HG03558 (cell line): Measurements from ENCODE around the gene ZNF804A.

ENCODE experiments used
- ATAC-seq: cut with Tn5 transposase; IDR thresholded peaks from one replicate; pipeline ENCODE4 v1.9.1; 2021; ENCODE audit warnings: moderate number of reproducible peaks; ENCODE audit not compliant: unreplicated experiment; ENCODE audit errors: extremely low read depth

Gene ZNF804A

GRCh38 chr2:184602734-184603133 lies 4.4 kb downstream of the ZNF804A start:
- no peak for ATAC-seq

GRCh38 chr2:184610891-184611290 lies 12.6 kb downstream of the ZNF804A start:
- no peak for ATAC-seq

DNA sequence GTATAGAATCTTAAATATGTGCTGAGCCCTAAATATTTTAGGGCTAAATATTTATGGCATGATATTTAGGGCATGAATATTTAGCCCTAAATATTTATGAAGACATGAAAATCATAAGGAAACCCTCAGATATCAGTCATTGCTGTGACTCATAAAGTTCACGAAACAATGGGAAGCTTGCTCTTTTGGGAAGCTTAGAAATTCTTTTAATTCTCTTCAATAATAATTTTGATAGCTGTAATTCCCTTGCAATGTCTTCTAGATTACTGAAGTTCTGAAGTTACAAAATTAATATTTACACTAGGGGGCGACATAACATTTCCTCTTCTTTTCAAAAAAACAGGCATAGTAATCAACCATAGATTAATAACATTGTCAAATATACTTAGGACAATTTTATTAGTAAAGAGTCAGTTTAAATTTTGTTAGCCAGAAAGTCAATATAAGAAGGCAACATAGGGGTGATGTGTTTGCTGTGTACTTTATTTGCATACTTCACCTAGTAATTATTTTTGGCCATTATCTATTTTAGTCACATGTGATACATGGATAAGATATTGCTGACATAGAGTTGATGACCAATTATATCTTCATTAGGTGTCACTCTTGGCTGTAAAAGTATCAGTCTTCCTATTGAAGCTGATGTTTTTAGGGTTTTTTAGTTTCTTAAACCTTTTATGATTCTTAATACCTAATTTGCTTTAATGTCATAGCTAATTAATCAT lies 13.2 kb downstream of the ZNF804A start:
- no peak for ATAC-seq

GRCh38 chr2:184620367-184620766 lies 22.0 kb downstream of the ZNF804A start:
- ATAC-seq: no peak

DNA sequence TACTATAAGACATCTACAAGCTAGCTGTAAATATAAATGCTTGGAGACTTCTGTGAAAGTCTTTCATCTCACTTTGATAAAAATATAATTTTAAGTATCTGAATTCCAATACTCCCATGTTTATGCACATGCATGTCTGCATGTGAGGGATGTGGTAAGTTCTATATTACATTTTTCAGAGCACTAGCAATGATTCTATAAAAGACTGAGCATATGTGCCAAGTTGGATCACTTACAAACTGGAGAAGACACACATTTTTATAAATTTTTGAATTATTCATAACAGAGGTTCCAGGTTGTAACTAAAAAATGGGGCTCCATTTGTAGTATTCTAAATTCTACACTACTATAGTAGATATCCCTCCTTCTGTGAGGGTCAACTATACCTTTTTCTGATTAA lies 26.0 kb downstream of the ZNF804A start:
- no peak for ATAC-seq

GRCh38 chr2:184628051-184628450 lies 29.7 kb downstream of the ZNF804A start:
- ATAC-seq: no peak

DNA sequence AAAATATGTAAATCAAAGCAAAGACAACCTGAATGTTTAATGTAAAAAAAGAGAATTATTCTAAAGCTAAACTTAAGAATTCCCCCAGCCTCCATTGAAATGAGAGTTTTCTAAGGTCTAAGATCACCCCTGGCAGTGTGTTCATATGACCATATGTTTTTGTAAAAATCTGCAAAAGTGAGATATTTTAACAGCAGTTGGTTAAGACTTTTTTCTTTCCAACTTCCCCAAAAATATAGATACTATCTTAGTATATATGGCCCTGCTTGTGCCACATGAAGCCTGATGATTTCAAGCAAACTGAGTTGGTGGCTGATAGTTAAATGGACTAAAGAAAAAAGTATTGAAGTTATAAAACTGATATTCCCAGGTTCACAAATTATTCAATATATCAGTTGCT lies 35.4 kb downstream of the ZNF804A start:
- ATAC-seq: no peak

GRCh38 chr2:184637781-184638180 lies 39.5 kb downstream of the ZNF804A start:
- ATAC-seq: no peak

GRCh38 chr2:184644685-184645084 lies 46.4 kb downstream of the ZNF804A start:
- ATAC-seq: no peak

- ATAC-seq: no peak
These were observed 47.8 kb downstream of the ZNF804A start for GRCh38 chr2:184646177-184646576.

DNA sequence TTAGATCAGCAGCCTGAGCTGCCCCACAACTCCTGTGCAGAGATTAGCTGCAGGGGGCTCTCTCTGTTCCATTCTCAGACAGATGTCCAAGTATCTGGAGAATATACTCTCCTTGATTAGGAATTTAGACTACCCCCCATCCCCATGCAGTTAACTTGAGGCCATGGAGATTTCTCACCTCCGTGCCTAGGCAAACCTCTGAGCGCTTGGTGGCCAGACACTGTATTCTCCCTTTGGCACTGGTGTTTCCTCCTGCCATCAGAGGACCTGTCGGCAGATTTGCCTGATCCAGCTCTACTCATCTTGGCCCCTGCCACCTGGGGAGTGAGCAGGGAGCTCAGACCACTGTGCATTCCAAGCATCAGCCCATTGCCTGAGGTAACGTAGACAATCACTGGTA lies 48.3 kb downstream of the ZNF804A start:
- no peak for ATAC-seq

DNA sequence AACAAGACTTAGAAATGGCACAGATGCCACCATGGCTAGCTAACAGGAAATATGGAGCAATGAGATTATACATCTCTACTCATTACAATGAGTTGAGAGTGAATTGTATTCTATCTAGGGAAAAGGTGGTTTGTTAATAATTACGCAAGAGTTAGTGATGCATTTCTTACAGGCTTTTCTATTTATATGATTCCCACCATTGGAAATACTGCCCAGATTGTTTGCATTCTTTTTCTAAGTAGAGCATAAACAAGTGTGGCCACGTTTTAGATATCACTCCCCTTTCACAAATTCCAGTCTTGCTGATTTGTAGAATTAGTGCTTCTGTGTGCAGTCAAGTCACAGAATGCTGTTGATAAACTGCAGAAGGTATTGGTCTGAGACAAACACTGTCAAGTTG lies 56.6 kb downstream of the ZNF804A start:
- no peak for ATAC-seq

GRCh38 chr2:184677171-184677570 lies 78.8 kb downstream of the ZNF804A start:
- no peak for ATAC-seq

GRCh38 chr2:184679219-184680018 lies 81.1 kb downstream of the ZNF804A start:
- ATAC-seq: no peak

- ATAC-seq: no peak
These were observed 82.5 kb downstream of the ZNF804A start for GRCh38 chr2:184680825-184681224.

DNA sequence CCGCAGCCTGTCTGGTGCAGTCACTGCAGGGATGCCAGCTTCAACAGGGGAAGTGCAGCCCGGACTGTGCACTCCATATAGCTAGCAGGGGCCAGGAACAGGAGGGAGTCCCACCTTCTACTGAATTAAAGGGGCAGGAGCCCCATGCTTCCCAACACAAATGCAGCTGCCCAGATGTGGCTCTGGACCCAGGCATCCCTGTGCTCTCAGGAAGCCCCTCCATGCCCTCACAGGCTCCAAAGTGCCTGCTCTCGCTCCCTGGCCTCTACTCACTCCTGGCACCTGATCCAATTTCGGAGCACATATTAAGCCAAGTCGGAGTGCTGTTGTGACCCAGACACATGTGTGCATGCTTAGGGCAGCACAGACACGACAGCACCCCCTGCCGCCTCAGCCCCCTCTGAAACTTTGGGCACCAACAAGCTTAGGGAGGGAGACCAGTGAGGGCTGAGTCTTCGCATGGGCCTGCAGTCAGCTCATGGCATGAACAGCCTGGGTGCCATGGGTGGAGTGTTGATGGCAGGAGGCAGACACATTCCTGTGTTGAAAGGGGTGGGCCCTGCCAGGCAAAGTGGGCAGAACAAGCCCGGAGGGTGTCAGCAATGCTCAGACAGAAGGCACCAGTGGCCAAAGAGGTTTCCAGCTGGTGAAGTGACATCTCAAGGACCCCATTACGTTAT lies 83.5 kb downstream of the ZNF804A start:
- no peak for ATAC-seq

DNA sequence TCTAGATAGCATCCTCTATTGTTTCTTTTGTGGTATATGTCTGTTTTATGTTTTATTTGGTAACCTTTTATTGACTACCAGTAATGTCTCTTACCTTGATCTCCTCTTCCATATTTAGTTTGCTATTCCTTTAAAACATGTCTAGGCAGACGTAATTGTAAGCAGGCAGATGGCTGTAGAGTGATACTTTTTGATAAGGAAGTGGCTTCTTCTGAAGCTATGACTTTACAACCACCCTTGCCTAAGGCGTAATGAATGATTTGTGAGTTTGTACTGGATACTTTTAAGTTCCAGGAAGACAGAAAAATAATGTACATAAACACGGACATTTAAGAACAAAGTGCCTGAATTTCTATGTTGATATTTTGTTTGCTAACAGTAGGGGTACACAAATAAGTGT lies 85.6 kb downstream of the ZNF804A start:
- no peak for ATAC-seq

DNA sequence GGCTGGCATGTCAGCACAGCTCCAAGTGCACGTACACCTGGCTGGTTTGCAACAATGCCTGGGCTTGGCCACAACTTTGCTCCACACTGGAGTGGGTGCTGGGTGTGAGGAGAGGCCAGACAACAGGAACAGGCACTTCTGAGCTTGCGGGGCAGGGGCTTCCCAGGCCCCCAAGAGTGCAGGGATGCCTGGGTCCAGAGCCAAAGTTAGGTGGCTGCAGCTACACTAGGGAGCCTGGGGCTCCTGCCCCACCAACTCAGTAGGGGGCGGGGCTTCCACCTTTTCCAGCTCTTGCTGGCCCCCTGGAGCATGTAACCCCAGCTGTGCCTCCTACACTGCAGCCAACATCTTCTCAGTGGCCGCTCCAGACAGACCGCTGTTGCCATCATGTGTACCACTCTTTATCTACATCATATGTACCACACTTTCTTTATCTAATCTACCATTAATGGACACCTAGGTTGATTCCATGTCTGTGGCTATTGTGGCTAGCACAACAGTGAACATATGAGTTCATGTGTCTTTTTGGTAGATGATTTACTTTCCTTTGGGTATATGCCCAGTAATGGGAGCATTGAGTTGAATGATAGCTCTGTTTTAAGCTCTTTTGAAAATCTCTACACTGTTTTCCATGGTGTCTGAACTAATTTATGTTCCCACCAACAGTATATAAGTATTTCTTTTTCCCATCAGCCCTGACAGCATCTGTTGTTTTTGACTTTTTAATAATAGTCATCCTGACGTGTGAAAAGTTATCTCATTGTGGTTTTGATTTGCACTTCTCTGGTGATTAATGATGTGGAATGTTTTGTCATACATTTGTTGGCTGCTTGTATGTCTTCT lies 87.9 kb downstream of the ZNF804A start:
- no peak for ATAC-seq

- no peak for ATAC-seq
These were observed 91.3 kb downstream of the ZNF804A start for GRCh38 chr2:184689638-184690037.

GRCh38 chr2:184692141-184692734 lies 93.9 kb downstream of the ZNF804A start:
- ATAC-seq: no peak
